K562 (cell line): ENCODE measurements around the gene JUN. TPM values are rescaled to one million over a fixed set of nuclear protein-coding genes. Genes with fewer than 3 reads are reported as not detected.

Source experiments
- ASH1L ChIP-seq: fragments of 450-650 bp; IDR thresholded peaks from 2 replicates; pipeline ENCODE4 v1.6.1; 2018; ENCODE audit warnings: borderline replicate concordance, mild to moderate bottlenecking, low read depth; ENCODE audit not compliant: partially characterized antibody
- ATF1 ChIP-seq, 2 experiments: fragments of 450-650 bp in 1 of 2; IDR thresholded peaks; 2 replicates each; pipeline ENCODE4 v1.6.1; 2016; ENCODE audit warnings: missing compliant biosample characterization in 1 of 2, missing genetic modification characterization in 1 of 2
- CBX2 ChIP-seq: fragments of 200-600 bp; sonication (generic); IDR thresholded peaks from one replicate; pipeline ENCODE4 v1.6.1; 2012; ENCODE audit warnings: mild to moderate bottlenecking, low read length, inconsistent platforms; ENCODE audit not compliant: insufficient read depth, poor library complexity, severe bottlenecking
- CBX8 ChIP-seq: fragments of 200-600 bp; sonication (generic); IDR thresholded peaks from 2 replicates; pipeline ENCODE4 v1.6.1; 2012; ENCODE audit warnings: borderline replicate concordance, mixed run types, low read depth, mild to moderate bottlenecking, moderate library complexity, mixed read lengths, low read length, control low read depth, inconsistent platforms; ENCODE audit not compliant: poor library complexity, severe bottlenecking; ENCODE audit errors: extremely low read depth
- CREM ChIP-seq: IDR thresholded peaks from 2 replicates; pipeline ENCODE4 v1.6.1; 2014; ENCODE audit warnings: antibody characterized with exemption, low read depth
- HNRNPLL ChIP-seq: fragments of 200-400 bp; formaldehyde crosslinking; IDR thresholded peaks from 2 replicates; pipeline ENCODE4 v1.6.1; 2017; ENCODE audit warnings: low read length, low read depth, mild to moderate bottlenecking; ENCODE audit not compliant: poor library complexity, severe bottlenecking
- KDM5B ChIP-seq: fragments of 200-600 bp; sonication (generic); IDR thresholded peaks from 2 replicates; pipeline ENCODE4 v1.6.1; 2012; ENCODE audit warnings: low read depth, mild to moderate bottlenecking, moderate library complexity, low read length, control low read depth, inconsistent platforms; ENCODE audit not compliant: insufficient replicate concordance
- PHF8 ChIP-seq: fragments of 200-600 bp; sonication (generic); IDR thresholded peaks from 2 replicates; pipeline ENCODE4 v1.6.1; 2012; ENCODE audit warnings: mixed run types, mild to moderate bottlenecking, inconsistent platforms, low read length, moderate library complexity, borderline replicate concordance
- POLR2G ChIP-seq: fragments of 200-400 bp; formaldehyde crosslinking; IDR thresholded peaks from 2 replicates; pipeline ENCODE4 v1.6.1; 2017; ENCODE audit warnings: low read depth, mild to moderate bottlenecking, antibody characterized with exemption, low read length, moderate library complexity
- RERE ChIP-seq: sonication (generic); formaldehyde crosslinking; IDR thresholded peaks from 2 replicates; pipeline ENCODE4 v1.8.0; 2023; ENCODE audit warnings: missing genetic modification reagents, mild to moderate bottlenecking, borderline replicate concordance
- SRSF7 ChIP-seq: fragments of 200-400 bp; formaldehyde crosslinking; optimal IDR thresholded peaks from 2 replicates; pipeline ENCODE3; 2017; ENCODE audit warnings: mild to moderate bottlenecking, low read depth, low read length
- TAF9B ChIP-seq: fragments of 450-650 bp; IDR thresholded peaks from 2 replicates; pipeline ENCODE4 v1.6.1; 2018; ENCODE audit warnings: mild to moderate bottlenecking; ENCODE audit not compliant: partially characterized antibody
- YBX1 ChIP-seq: fragments of 450-650 bp; IDR thresholded peaks from 2 replicates; pipeline ENCODE4 v1.7.1; 2016; ENCODE audit warnings: mild to moderate bottlenecking
- ZKSCAN1 ChIP-seq: fragments of 150-350 bp; IDR thresholded peaks from 2 replicates; pipeline ENCODE4 v1.6.1; 2016; ENCODE audit warnings: low read depth, low read length
- ZNF143 ChIP-seq: sonication (generic); formaldehyde crosslinking; IDR thresholded peaks from 2 replicates; pipeline ENCODE4 v1.9.0; 2022; ENCODE audit warnings: mild to moderate bottlenecking, missing genetic modification reagents
- ZNF146 ChIP-seq: IDR thresholded peaks from one replicate; pipeline ENCODE4 v1.6.1; 2018; ENCODE audit warnings: missing compliant biosample characterization; ENCODE audit not compliant: unreplicated experiment
- polyA plus RNA-seq, 8 experiments: library from polyadenylated mRNA; depleted of rRNA in 4 of 8; stranded (reverse) in 5 of 8; unstranded in 3 of 8; fragments of >200 nt; fragmentation: Nextera tagmentation in 2 of 8; fragmentation: Illumina TruSeq in 1 of 8; extraction: Ambion mirVana in 2 of 8; extraction: Trizol in 1 of 8; gene quantifications; 2 replicates each; pipeline versions ENCODE4 v1.2.1 to v1.2.3, GENCODE V29; 2011 to 2014; ENCODE audit warnings: inconsistent platforms in 1 of 8, missing spikeins in 1 of 8
- total RNA-seq, 7 experiments: library from RNA; depleted of rRNA in 6 of 7; stranded (reverse); fragments of >200 nt in 6 of 7; fragmentation: Illumina TruSeq in 2 of 7; extraction: Trizol in 2 of 7; gene quantifications; 2 replicates each; pipeline versions ENCODE4 v1.2.1 to v1.2.3, GENCODE V29; 2011 to 2021; ENCODE audit warnings: low replicate concordance in 1 of 7
- TF ChIP-seq, protein P1 (sequence below), 2 experiments: fragments of 450-650 bp in 1 of 2; sonication (generic) in 1 of 2; formaldehyde crosslinking in 1 of 2; IDR thresholded peaks in 1 of 2; conservative IDR thresholded peaks in 1 of 2; 2 replicates each; pipeline versions ENCODE4 v1.6.1 to v1.8.1; 2016 to 2023; ENCODE audit warnings: mild to moderate bottlenecking in 2 of 2, moderate library complexity in 2 of 2, inconsistent platforms in 1 of 2, missing genetic modification reagents in 1 of 2
- TF ChIP-seq, protein P2 (sequence below): sonication (generic); formaldehyde crosslinking; IDR thresholded peaks from 2 replicates; pipeline ENCODE4 v1.8.0; 2022; ENCODE audit warnings: missing genetic modification reagents, mild to moderate bottlenecking, moderate library complexity, borderline replicate concordance

JUN gene
- total and polyA plus RNA-seq, 9 of the 15 experiments (the other 6 are each of a cell fraction or from before 2014, with no cell fraction given): 0.32 to 23.4 (median 4.0) TPM

DNA sequence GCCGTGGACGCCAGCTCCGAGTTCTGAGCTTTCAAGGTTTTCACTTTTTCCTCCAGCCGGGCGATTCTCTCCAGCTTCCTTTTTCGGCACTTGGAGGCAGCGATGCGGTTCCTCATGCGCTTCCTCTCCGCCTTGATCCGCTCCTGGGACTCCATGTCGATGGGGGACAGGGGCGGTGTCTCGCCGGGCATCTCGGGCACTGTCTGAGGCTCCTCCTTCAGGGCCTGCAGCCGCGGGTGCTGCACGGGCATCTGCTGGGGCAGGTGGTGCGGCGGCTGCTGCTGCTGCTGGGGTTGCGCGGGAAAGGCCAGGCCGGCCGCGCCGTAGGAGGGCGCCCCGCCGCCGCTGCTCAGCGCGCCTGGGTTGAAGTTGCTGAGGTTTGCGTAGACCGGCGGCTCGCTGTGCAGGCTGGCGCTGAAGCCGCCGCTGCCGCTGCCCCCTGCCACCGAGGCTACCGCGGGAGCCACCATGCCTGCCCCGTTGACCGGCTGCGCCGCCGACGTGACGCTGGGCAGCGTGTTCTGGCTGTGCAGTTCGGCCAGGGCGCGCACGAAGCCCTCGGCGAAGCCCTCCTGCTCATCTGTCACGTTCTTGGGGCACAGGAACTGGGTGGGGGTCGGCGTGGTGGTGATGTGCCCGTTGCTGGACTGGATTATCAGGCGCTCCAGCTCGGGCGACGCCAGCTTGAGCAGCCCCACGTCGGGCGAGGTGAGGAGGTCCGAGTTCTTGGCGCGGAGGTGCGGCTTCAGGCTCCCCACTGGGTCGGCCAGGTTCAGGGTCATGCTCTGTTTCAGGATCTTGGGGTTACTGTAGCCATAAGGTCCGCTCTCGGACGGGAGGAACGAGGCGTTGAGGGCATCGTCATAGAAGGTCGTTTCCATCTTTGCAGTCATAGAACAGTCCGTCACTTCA, 1.4 kb downstream of the JUN start (continued):
- TF ChIP-seq ZKSCAN1 (no peak), PHF8 (no peak), HNRNPLL (no peak), CBX2 (no peak), SRSF7 (no peak), ASH1L (no peak), CBX8 (no peak), ZNF146 (CRISPR knock-in tag) (no peak), ZNF143 (CRISPR knock-in tag) (no peak; the same call in 1 of the 2 replicates), YBX1 (no peak), TAF9B (no peak), ATF1 (CRISPR knock-in tag; IDR thresholded peaks at IDR 0.05) (no peak), ATF1 (tag; IDR thresholded peaks at IDR 0.05) (0 out of 2 replicates have a peak, but pooled peaks have one; percentile 5), CREM (no peak), POLR2G (peak; percentile 82), KDM5B (peak; percentile 53), RERE (CRISPR knock-in tag) (peak; percentile 29; the same call in 1 of the 2 replicates)
- TF ChIP-seq, protein P1, sequence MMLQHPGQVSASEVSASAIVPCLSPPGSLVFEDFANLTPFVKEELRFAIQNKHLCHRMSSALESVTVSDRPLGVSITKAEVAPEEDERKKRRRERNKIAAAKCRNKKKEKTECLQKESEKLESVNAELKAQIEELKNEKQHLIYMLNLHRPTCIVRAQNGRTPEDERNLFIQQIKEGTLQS (IDR thresholded peaks at IDR 0.05): no peak
- TF ChIP-seq, protein P1 (CRISPR knock-in tag; conservative IDR thresholded peaks at IDR 0.05): 0 out of 2 replicates have a peak, but pooled peaks have one; percentile 3
- TF ChIP-seq, protein P2, sequence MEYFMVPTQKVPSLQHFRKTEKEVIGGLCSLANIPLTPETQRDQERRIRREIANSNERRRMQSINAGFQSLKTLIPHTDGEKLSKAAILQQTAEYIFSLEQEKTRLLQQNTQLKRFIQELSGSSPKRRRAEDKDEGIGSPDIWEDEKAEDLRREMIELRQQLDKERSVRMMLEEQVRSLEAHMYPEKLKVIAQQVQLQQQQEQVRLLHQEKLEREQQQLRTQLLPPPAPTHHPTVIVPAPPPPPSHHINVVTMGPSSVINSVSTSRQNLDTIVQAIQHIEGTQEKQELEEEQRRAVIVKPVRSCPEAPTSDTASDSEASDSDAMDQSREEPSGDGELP (CRISPR knock-in tag): no peak
